ENCODE data around the gene ARHGAP6.

Gene ARHGAP6

GRCh38 chrX:11647138-11647537 is 18.6 kb downstream of the ARHGAP6 start:
- no peak for DNase-seq (ENCODE audit: low read depth)
- TF ChIP-seq CTCF (conservative IDR thresholded peaks at IDR 0.05; ENCODE audit: low read depth, low read length): no peak
- H3K4me3 ChIP-seq (ENCODE audit: low read depth, low read length): no peak overlapping the region

- TF ChIP-seq CTCF (conservative IDR thresholded peaks at IDR 0.05; ENCODE audit: low read depth, low read length): no peak
- H3K4me3 ChIP-seq (ENCODE audit: low read depth, low read length): no peak overlapping the region
- DNase-seq (ENCODE audit: low read depth): peak; percentile 14
These were observed 24.2 kb downstream of the ARHGAP6 start for GRCh38 chrX:11641349-11642065.

- no peak for DNase-seq (ENCODE audit: low read depth)
- no peak for TF ChIP-seq CTCF (conservative IDR thresholded peaks at IDR 0.05; ENCODE audit: low read depth, low read length)
These were observed 25.6 kb downstream of the ARHGAP6 start for GRCh38 chrX:11640089-11640488.

GRCh38 chrX:11632732-11633131 is 33.0 kb downstream of the ARHGAP6 start:
- no peak for DNase-seq (ENCODE audit: low read depth)
- H3K4me3 ChIP-seq (ENCODE audit: low read depth, low read length): no peak overlapping the region
- TF ChIP-seq CTCF (conservative IDR thresholded peaks at IDR 0.05; ENCODE audit: low read depth, low read length): no peak

More at GRCh38 chrX:11640089-11640488, 25.6 kb downstream of the ARHGAP6 start:
- H3K4me3 ChIP-seq (ENCODE audit: low read depth, low read length): no peak overlapping the region

GRCh38 chrX:11629593-11630211 is 36.0 kb downstream of the ARHGAP6 start:
- TF ChIP-seq CTCF (conservative IDR thresholded peaks at IDR 0.05; ENCODE audit: low read depth, low read length): peak; percentile 14
- H3K4me3 ChIP-seq (ENCODE audit: low read depth, low read length): no peak overlapping the region
- DNase-seq (ENCODE audit: low read depth): peak; percentile 80

- no peak for TF ChIP-seq CTCF (conservative IDR thresholded peaks at IDR 0.05; ENCODE audit: low read depth, low read length)
- DNase-seq (ENCODE audit: low read depth): no peak
- no peak overlapping the region for H3K4me3 ChIP-seq (ENCODE audit: low read depth, low read length)
These were observed 37.3 kb downstream of the ARHGAP6 start for GRCh38 chrX:11628399-11628798.

- no peak for TF ChIP-seq CTCF (conservative IDR thresholded peaks at IDR 0.05; ENCODE audit: low read depth, low read length)
These were observed 39.4 kb downstream of the ARHGAP6 start for GRCh38 chrX:11626351-11626750.

More at GRCh38 chrX:11626351-11626750, 39.4 kb downstream of the ARHGAP6 start:
- H3K4me3 ChIP-seq (ENCODE audit: low read depth, low read length): no peak overlapping the region
- DNase-seq (ENCODE audit: low read depth): peak; percentile 1

All from choroid plexus epithelial cell (primary cell).